Measurements from ENCODE around the gene CYTIP. TPM values are rescaled to one million over a fixed set of nuclear protein-coding genes. Genes with fewer than 3 reads are reported as not detected.
"Not testable (repeated sequence)": the region's sequence is repeated elsewhere in the genome, so short reads cannot be mapped to it uniquely, and the experiment has no call there.

CYTIP gene
- total and polyA plus RNA-seq, 4 donors, result 1.6 to 5.5 (median 2.1) TPM

DNA sequence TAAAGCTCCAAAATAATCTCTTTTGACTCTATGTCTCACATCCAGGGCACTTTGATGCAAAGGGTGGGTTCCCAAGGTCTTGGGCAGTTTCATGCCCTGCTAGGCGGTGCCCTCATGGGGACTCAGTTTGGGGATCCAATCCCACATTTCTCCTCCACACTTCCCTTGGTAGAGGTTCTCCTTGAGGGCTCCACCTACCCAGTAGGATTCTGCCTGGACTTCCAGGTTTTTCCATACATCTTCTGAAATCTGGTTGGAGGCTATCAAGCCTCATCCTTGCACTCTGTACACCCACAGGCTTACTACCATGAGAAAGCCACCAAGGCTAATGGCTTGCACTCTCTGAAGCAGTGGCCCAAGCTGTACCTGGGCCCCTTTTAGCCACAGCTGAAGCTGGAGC, 68.5 kb downstream of the CYTIP start:
- TF ChIP-seq FOXA2 (IDR thresholded peaks at IDR 0.05) (no peak), JUND (IDR thresholded peaks at IDR 0.05) (no peak)
- TF ChIP-seq, protein P1, sequence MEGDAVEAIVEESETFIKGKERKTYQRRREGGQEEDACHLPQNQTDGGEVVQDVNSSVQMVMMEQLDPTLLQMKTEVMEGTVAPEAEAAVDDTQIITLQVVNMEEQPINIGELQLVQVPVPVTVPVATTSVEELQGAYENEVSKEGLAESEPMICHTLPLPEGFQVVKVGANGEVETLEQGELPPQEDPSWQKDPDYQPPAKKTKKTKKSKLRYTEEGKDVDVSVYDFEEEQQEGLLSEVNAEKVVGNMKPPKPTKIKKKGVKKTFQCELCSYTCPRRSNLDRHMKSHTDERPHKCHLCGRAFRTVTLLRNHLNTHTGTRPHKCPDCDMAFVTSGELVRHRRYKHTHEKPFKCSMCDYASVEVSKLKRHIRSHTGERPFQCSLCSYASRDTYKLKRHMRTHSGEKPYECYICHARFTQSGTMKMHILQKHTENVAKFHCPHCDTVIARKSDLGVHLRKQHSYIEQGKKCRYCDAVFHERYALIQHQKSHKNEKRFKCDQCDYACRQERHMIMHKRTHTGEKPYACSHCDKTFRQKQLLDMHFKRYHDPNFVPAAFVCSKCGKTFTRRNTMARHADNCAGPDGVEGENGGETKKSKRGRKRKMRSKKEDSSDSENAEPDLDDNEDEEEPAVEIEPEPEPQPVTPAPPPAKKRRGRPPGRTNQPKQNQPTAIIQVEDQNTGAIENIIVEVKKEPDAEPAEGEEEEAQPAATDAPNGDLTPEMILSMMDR (IDR thresholded peaks at IDR 0.05; ENCODE audit: low read depth, low read length, missing input control), result no peak
- TF ChIP-seq, protein P2, sequence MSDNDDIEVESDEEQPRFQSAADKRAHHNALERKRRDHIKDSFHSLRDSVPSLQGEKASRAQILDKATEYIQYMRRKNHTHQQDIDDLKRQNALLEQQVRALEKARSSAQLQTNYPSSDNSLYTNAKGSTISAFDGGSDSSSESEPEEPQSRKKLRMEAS (IDR thresholded peaks at IDR 0.05), result no peak
- Histone ChIP-seq H3K9ac (ENCODE audit: low read depth in 1 of 2, low read length in 2 of 2) (no peak overlapping the region), H3K27me3 (ENCODE audit: control insufficient read depth in 4 of 4, insufficient read depth in 4 of 4, low read length in 3 of 4) (no peaks in the 10 kb centered on the region), H3K4me3 (ENCODE audit: low read depth in 1 of 3, low read length in 3 of 3) (peak overlapping the region in 2 of 3 donors; percentile 9 to 29), H3K36me3 (ENCODE audit: control insufficient read depth in 4 of 4, insufficient read depth in 3 of 4, low read depth in 1 of 4, low read length in 3 of 4) (no peaks in the 10 kb centered on the region), H3K27ac (ENCODE audit: low read depth in 1 of 2, low read length in 2 of 2) (no peak overlapping the region), H3K4me1 (ENCODE audit: control insufficient read depth in 4 of 4, insufficient read depth in 4 of 4, low read length in 3 of 4) (no peaks in the 10 kb centered on the region), H3K9me3 (ENCODE audit: control insufficient read depth in 4 of 4, low read length in 3 of 4) (peaks cover 5 to 11% (median 7%) of the 10 kb centered on the region in 4 donors)
- 96% methylated on average over 1 of the region's 1 CpG for whole genome bisulfite sequencing
- DNase-seq (ENCODE audit: low spot score), result no peak

DNA sequence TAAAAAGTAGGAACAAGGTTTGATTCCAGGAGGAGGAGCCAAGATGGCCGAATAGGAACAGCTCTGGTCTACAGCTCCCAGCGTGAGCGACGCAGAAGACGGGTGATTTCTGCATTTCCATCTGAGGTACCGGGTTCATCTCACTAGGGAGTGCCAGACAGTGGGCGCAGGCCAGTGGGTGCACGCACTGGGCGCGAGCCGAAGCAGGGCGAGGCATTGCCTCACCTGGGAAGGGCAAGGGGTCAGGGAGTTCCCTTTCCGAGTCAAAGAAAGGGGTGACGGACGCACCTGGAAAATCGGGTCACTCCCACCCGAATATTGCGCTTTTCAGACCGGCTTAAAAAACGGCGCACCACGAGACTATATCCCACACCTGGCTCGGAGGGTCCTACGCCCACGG, 75.4 kb downstream of the CYTIP start:
- H3K4me3 ChIP-seq (ENCODE audit: low read depth in 1 of 3, low read length in 3 of 3); H3K36me3 ChIP-seq (ENCODE audit: control insufficient read depth in 4 of 4, insufficient read depth in 3 of 4, low read depth in 1 of 4, low read length in 3 of 4); H3K9me3 ChIP-seq (ENCODE audit: control insufficient read depth in 4 of 4, low read length in 3 of 4); DNase-seq (ENCODE audit: low spot score); H3K27me3 ChIP-seq (ENCODE audit: control insufficient read depth in 4 of 4, insufficient read depth in 4 of 4, low read length in 3 of 4); H3K27ac ChIP-seq (ENCODE audit: low read depth in 1 of 2, low read length in 2 of 2); H3K9ac ChIP-seq (ENCODE audit: low read depth in 1 of 2, low read length in 2 of 2): not testable (repeated sequence)
- 96% methylated on average over 15 of the region's 25 CpGs for WGBS
- peaks cover 0 to 10% (median 8%) of the 10 kb centered on the region in 4 donors for H3K4me1 ChIP-seq (ENCODE audit: control insufficient read depth in 4 of 4, insufficient read depth in 4 of 4, low read length in 3 of 4)

DNA sequence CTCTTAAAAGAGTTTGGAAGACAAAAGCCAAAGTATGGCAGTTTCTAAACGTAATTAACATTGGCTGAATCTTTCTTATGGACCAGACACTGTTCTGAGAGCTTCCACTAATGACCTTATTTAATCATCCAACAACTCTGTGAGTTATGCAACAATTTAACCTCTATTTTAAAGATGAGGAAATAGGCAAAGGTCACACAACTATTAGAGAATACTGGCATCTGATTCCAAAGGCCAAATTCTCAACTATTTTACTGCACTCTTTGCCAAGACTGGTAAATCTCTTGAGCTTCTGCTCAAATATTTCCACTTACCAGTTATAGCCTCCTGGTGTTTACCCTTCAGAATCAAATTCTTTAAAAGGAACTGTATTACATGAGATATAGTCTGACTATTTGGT, 76.2 kb downstream of the CYTIP start:
- DNase-seq (ENCODE audit: low spot score), result no peak
- Histone ChIP-seq H3K4me3 (ENCODE audit: low read depth in 1 of 3, low read length in 3 of 3) (no peak overlapping the region), H3K27me3 (ENCODE audit: control insufficient read depth in 4 of 4, insufficient read depth in 4 of 4, low read length in 3 of 4) (no peaks in the 10 kb centered on the region), H3K4me1 (ENCODE audit: control insufficient read depth in 4 of 4, insufficient read depth in 4 of 4, low read length in 3 of 4) (peaks cover 0 to 10% (median 8%) of the 10 kb centered on the region in 4 donors), H3K27ac (ENCODE audit: low read depth in 1 of 2, low read length in 2 of 2) (no peak overlapping the region), H3K9ac (ENCODE audit: low read depth in 1 of 2, low read length in 2 of 2) (no peak overlapping the region), H3K36me3 (ENCODE audit: control insufficient read depth in 4 of 4, insufficient read depth in 3 of 4, low read depth in 1 of 4, low read length in 3 of 4) (no peaks in the 10 kb centered on the region), H3K9me3 (ENCODE audit: control insufficient read depth in 4 of 4, low read length in 3 of 4) (no peaks in the 10 kb centered on the region)
- peak; percentile 48 to 88 for TF ChIP-seq JUND (IDR thresholded peaks at IDR 0.05)
- TF ChIP-seq SP1 (IDR thresholded peaks at IDR 0.05), result peak; percentile 74
- TF ChIP-seq, protein P3, sequence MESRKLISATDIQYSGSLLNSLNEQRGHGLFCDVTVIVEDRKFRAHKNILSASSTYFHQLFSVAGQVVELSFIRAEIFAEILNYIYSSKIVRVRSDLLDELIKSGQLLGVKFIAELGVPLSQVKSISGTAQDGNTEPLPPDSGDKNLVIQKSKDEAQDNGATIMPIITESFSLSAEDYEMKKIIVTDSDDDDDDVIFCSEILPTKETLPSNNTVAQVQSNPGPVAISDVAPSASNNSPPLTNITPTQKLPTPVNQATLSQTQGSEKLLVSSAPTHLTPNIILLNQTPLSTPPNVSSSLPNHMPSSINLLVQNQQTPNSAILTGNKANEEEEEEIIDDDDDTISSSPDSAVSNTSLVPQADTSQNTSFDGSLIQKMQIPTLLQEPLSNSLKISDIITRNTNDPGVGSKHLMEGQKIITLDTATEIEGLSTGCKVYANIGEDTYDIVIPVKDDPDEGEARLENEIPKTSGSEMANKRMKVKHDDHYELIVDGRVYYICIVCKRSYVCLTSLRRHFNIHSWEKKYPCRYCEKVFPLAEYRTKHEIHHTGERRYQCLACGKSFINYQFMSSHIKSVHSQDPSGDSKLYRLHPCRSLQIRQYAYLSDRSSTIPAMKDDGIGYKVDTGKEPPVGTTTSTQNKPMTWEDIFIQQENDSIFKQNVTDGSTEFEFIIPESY (IDR thresholded peaks at IDR 0.05), result peak; percentile 80
- peak in 1 of 2 donors; percentile 33 for TF ChIP-seq GABPA (IDR thresholded peaks at IDR 0.05 in 1 of 2, conservative IDR thresholded peaks at IDR 0.05 in 1 of 2)
- TF ChIP-seq, protein P1 (IDR thresholded peaks at IDR 0.05; ENCODE audit: low read depth, low read length, missing input control), result peak; percentile 3
- TF ChIP-seq TAF1 (conservative IDR thresholded peaks at IDR 0.05), result no peak
- TF ChIP-seq, protein P2 (IDR thresholded peaks at IDR 0.05), result peak; percentile 63
- TF ChIP-seq EGR1 (IDR thresholded peaks at IDR 0.05; ENCODE audit: low read depth in 2 of 2), result peak in 1 of 2 donors; percentile 66
- TF ChIP-seq RAD21 (IDR thresholded peaks at IDR 0.05), result peak; percentile 50 to 55
- peak; percentile 95 for TF ChIP-seq HNF4G (IDR thresholded peaks at IDR 0.05)
- TF ChIP-seq FOXA1 (IDR thresholded peaks at IDR 0.05), result peak; percentile 60
- TF ChIP-seq NR2F2 (IDR thresholded peaks at IDR 0.05), result peak; percentile 76
- TF ChIP-seq, protein P4, sequence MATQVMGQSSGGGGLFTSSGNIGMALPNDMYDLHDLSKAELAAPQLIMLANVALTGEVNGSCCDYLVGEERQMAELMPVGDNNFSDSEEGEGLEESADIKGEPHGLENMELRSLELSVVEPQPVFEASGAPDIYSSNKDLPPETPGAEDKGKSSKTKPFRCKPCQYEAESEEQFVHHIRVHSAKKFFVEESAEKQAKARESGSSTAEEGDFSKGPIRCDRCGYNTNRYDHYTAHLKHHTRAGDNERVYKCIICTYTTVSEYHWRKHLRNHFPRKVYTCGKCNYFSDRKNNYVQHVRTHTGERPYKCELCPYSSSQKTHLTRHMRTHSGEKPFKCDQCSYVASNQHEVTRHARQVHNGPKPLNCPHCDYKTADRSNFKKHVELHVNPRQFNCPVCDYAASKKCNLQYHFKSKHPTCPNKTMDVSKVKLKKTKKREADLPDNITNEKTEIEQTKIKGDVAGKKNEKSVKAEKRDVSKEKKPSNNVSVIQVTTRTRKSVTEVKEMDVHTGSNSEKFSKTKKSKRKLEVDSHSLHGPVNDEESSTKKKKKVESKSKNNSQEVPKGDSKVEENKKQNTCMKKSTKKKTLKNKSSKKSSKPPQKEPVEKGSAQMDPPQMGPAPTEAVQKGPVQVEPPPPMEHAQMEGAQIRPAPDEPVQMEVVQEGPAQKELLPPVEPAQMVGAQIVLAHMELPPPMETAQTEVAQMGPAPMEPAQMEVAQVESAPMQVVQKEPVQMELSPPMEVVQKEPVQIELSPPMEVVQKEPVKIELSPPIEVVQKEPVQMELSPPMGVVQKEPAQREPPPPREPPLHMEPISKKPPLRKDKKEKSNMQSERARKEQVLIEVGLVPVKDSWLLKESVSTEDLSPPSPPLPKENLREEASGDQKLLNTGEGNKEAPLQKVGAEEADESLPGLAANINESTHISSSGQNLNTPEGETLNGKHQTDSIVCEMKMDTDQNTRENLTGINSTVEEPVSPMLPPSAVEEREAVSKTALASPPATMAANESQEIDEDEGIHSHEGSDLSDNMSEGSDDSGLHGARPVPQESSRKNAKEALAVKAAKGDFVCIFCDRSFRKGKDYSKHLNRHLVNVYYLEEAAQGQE (IDR thresholded peaks at IDR 0.05), result peak; percentile 45
- TF ChIP-seq YY1 (IDR thresholded peaks at IDR 0.05), result peak; percentile 64
- peak; percentile 99 to 100 for TF ChIP-seq HNF4A (conservative IDR thresholded peaks at IDR 0.05)
- TF ChIP-seq, protein P5, sequence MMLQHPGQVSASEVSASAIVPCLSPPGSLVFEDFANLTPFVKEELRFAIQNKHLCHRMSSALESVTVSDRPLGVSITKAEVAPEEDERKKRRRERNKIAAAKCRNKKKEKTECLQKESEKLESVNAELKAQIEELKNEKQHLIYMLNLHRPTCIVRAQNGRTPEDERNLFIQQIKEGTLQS (IDR thresholded peaks at IDR 0.05), result peak; percentile 83
- TF ChIP-seq RXRA (IDR thresholded peaks at IDR 0.05), result peak; percentile 86 to 90
- peak; percentile 61 for TF ChIP-seq FOXA2 (IDR thresholded peaks at IDR 0.05)
- 22% methylated on average over 1 of the region's 1 CpG for WGBS

Data from liver (tissue), 9 donors.